ENCODE results near the gene KSR2.
A peak's percentile ranks its signal among the peaks of the same experiment; 100 is the strongest.

Gene KSR2

DNA sequence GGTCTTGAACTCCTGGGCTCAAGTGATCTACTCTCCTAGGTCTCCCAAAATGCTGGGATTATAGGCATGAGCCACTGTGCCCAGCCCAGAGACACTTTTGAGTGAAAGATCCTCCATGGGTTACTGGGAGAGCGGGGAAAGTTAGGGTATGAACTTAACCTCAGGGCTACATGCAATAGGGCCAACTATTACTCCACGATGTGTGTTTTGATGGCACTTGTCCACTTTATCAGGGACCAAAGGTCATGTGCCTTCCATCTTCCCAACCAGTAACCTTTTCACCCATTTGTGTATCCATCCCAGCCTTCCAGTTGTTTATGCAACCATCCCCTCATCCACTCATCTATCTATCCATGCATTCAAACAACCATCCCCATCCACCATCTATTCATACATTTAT lies 546.8 kb downstream of the KSR2 start:
- H3K4me3 ChIP-seq (ENCODE audit: control insufficient read depth, low read depth, low read length), result no peak overlapping the region
- TF ChIP-seq CTCF (IDR thresholded peaks at IDR 0.05; ENCODE audit: control insufficient read depth, insufficient read depth, low read depth, low read length, missing control alignments), result no peak
- no peak for DNase-seq (ENCODE audit: low read depth)

DNA sequence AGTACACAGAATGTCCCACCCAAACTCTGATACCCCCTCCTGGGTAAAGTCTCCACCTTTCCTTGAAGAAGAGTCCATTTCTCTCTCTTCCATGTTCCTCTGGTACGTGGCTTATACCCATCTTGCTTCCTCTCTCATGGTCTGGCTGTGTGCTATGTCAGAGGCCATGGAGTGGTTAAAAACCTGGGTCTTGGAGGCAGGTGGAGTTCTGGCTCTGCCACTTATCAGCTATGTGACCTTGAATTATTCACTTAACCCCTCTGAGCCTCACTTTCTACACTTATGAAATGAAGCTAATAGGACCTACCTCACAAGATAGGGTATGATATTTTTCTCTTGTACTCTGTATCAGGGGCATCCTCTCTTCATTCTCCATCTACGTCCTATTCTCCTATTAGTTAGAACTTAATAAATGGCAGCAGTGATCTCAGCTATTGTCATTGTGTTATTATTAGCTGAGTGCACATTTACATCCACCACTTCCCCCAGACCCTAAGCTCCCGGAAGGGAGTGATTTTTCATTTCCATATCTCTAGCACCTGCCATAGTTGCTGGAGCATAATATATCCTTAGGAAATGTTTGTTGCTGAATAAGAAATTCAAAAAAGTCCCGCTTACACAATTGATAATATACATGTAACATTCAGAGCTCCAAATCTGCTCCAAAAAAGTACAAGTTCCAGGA lies 547.6 kb downstream of the KSR2 start:
- no peak for TF ChIP-seq CTCF (IDR thresholded peaks at IDR 0.05; ENCODE audit: control insufficient read depth, insufficient read depth, low read depth, low read length, missing control alignments)
- no peak for DNase-seq (ENCODE audit: low read depth)
- H3K4me3 ChIP-seq (ENCODE audit: control insufficient read depth, low read depth, low read length), result no peak overlapping the region

DNA sequence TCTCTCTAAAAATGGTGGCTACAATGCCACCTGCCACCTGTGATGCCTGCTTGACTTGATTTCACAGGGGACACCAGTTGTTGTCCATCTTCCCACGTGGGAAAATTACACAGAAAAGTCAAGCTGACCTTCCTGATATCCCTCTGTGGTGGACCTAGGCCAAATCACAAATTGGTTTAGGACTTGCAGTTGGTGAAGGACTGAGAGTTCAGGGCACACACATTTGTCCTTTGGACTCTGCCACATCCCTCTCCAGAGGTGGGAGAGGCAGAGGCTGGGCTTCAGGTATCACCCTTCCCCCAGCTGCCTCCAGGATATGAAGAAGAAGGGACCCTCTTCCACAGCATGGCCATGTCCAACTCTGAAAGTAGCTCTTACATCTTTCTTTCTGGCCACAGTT lies 551.8 kb downstream of the KSR2 start:
- no peak for TF ChIP-seq CTCF (IDR thresholded peaks at IDR 0.05; ENCODE audit: control insufficient read depth, insufficient read depth, low read depth, low read length, missing control alignments)
- no peak for DNase-seq (ENCODE audit: low read depth)
- H3K4me3 ChIP-seq (ENCODE audit: control insufficient read depth, low read depth, low read length), result no peak overlapping the region

DNA sequence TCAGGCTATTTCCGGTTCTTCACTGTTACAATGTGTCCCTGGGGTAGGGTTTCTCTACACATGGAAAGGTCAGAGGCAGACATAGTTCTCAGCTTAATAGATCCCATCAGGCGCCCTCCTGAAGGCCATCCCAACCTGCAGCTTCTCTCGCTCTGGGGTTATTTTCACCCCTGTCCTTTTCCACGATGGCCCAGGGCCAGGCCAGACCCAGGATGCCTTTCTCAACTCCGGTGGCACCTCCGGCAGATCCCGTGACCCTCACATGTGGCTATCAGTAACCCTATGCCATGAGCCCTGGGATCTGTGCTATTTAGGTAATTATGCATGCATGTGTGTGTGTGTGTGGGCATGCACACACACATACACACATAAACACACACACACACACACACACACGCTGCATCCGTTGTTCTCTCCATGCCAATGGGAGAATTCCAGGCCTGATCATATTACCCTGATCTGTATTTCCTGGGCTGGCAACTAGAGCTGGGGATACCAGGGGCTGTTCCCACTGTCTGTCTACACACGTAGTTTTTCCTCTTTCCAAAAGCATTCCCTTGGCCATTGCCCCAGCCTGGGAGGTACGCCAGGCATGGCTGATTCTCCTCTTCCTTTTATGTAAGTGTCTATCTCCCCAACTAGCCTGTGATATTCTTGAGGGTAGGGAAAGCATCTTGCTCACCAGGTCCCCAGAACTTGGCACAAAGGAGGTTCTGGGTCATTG lies 556.2 kb downstream of the KSR2 start:
- no peak for TF ChIP-seq CTCF (IDR thresholded peaks at IDR 0.05; ENCODE audit: control insufficient read depth, insufficient read depth, low read depth, low read length, missing control alignments)
- DNase-seq (ENCODE audit: low read depth), result no peak
- no peak overlapping the region for H3K4me3 ChIP-seq (ENCODE audit: control insufficient read depth, low read depth, low read length)

- no peak for DNase-seq (ENCODE audit: low read depth)
- no peak overlapping the region for H3K4me3 ChIP-seq (ENCODE audit: control insufficient read depth, low read depth, low read length)
- TF ChIP-seq CTCF (IDR thresholded peaks at IDR 0.05; ENCODE audit: control insufficient read depth, insufficient read depth, low read depth, low read length, missing control alignments), result no peak
These were observed 559.5 kb downstream of the KSR2 start for GRCh38 chr12:117409286-117409685.

- peak; percentile 11 for DNase-seq (ENCODE audit: low read depth)
- no peak overlapping the region for H3K4me3 ChIP-seq (ENCODE audit: control insufficient read depth, low read depth, low read length)
- TF ChIP-seq CTCF (IDR thresholded peaks at IDR 0.05; ENCODE audit: control insufficient read depth, insufficient read depth, low read depth, low read length, missing control alignments), result no peak
These were observed 560.5 kb downstream of the KSR2 start for GRCh38 chr12:117408161-117408791.
